Calu3 (cell line): ENCODE measurements around the gene ACSBG1. TPM values are rescaled to one million over a fixed set of nuclear protein-coding genes. Genes with fewer than 3 reads are reported as not detected.

Source experiments
- BruUV-seq: library from RNA; stranded (reverse); fragments of 400-500 nt; replicated peaks from 2 replicates; lab custom pipeline; 2021; lab: Mats Ljungman, UMichigan
- CTCF ChIA-PET: fragments of 300-600 bp; sonication (Branson Sonifier 250); formaldehyde crosslinking; loops from one replicate; lab custom pipeline; 2022; ENCODE audit warnings: antibody characterized with exemption; lab: Charles Lee
- DNase-seq: peaks from one replicate; pipeline ENCODE4 v3.0.0; 2022
- H3K27ac Mint-ChIP-seq: one replicate; pipeline ENCODE4 v1.8.0; 2022; ENCODE audit warnings: mixed read lengths; ENCODE audit not compliant: unreplicated experiment
- H3K27me3 Mint-ChIP-seq: one replicate; pipeline ENCODE4 v1.8.0; 2022; ENCODE audit warnings: mixed read lengths; ENCODE audit not compliant: unreplicated experiment
- H3K36me3 Mint-ChIP-seq: one replicate; pipeline ENCODE4 v1.8.0; 2022; ENCODE audit warnings: mild to moderate bottlenecking, moderate library complexity, mixed read lengths; ENCODE audit not compliant: insufficient read depth, unreplicated experiment
- H3K4me1 Mint-ChIP-seq: one replicate; pipeline ENCODE4 v1.8.0; 2022; ENCODE audit warnings: mild to moderate bottlenecking, low read depth, mixed read lengths; ENCODE audit not compliant: unreplicated experiment
- H3K4me3 Mint-ChIP-seq: one replicate; pipeline ENCODE4 v1.8.0; 2022; ENCODE audit warnings: mild to moderate bottlenecking, low read depth, moderate library complexity, mixed read lengths; ENCODE audit not compliant: unreplicated experiment
- H3K9me3 Mint-ChIP-seq: one replicate; pipeline ENCODE4 v1.8.0; 2022; ENCODE audit warnings: low read depth, mixed read lengths; ENCODE audit not compliant: unreplicated experiment
- CTCF ChIP-seq: fragments of 200-600 bp; IDR thresholded peaks from one replicate; pipeline ENCODE4 v1.8.0; 2022; ENCODE audit warnings: antibody characterized with exemption; ENCODE audit not compliant: unreplicated experiment
- intact Hi-C: fragments of 100-400 bp; cut with micrococcal nuclease; formaldehyde crosslinking; loops from one replicate; pipeline ENCODE4 v1.10.0; 2022; ENCODE audit not compliant: unreplicated experiment
- total RNA-seq: library from RNA; stranded (reverse); gene quantifications from 2 replicates; pipeline ENCODE4 v1.2.3, GENCODE V29; 2022

The ACSBG1 gene
- total RNA-seq, 1 experiment from 2014 or later, result 0.45 TPM

GRCh38 chr15:78259232-78259631, 24.9 kb upstream of the ACSBG1 start:
- CTCF ChIA-PET, result interaction anchor here (1.2 kb wide), 1 partner anchor 50 kb away, joined by 3 read pairs; no protein-coding TSS in a partner anchor
- no TSS peak for BruUV-seq
- no peak for TF ChIP-seq CTCF
- no peaks in the 10 kb centered on the region for H3K27me3 Mint-ChIP-seq
- H3K36me3 Mint-ChIP-seq, result peaks cover 13% of the 10 kb centered on the region
- DNase-seq, result peak; percentile 58
- intact Hi-C loops, result no loop called here
- no peaks in the 10 kb centered on the region for H3K9me3 Mint-ChIP-seq
- no peak overlapping the region for H3K4me3 Mint-ChIP-seq
- H3K4me1 Mint-ChIP-seq, result peaks cover 23% of the 10 kb centered on the region
- H3K27ac Mint-ChIP-seq, result no peak overlapping the region

GRCh38 chr15:78257681-78258080, 23.3 kb upstream of the ACSBG1 start:
- intact Hi-C loops, result no loop called here
- Mint-ChIP-seq H3K27ac (no peak overlapping the region), H3K4me3 (no peak overlapping the region), H3K9me3 (no peaks in the 10 kb centered on the region), H3K36me3 (no peaks in the 10 kb centered on the region), H3K27me3 (no peaks in the 10 kb centered on the region), H3K4me1 (peaks cover 23% of the 10 kb centered on the region)
- no TSS peak for BruUV-seq
- CTCF ChIA-PET, result no interaction called here
- no peak for TF ChIP-seq CTCF
- no peak for DNase-seq

- H3K4me1 Mint-ChIP-seq, result peaks cover 23% of the 10 kb centered on the region
- CTCF ChIA-PET, result no interaction called here
- no peak overlapping the region for H3K27ac Mint-ChIP-seq
- no peak overlapping the region for H3K4me3 Mint-ChIP-seq
- H3K9me3 Mint-ChIP-seq, result no peaks in the 10 kb centered on the region
- intact Hi-C loops, result no loop called here
- no TSS peak for BruUV-seq
- H3K27me3 Mint-ChIP-seq, result no peaks in the 10 kb centered on the region
- no peaks in the 10 kb centered on the region for H3K36me3 Mint-ChIP-seq
- no peak for DNase-seq
- TF ChIP-seq CTCF, result no peak
Measured at GRCh38 chr15:78256044-78256437, 21.7 kb upstream of the ACSBG1 start.

GRCh38 chr15:78255421-78256043, 21.2 kb upstream of the ACSBG1 start:
- no peaks in the 10 kb centered on the region for H3K27me3 Mint-ChIP-seq
- no peaks in the 10 kb centered on the region for H3K9me3 Mint-ChIP-seq
- H3K4me1 Mint-ChIP-seq, result peaks cover 21% of the 10 kb centered on the region
- no peaks in the 10 kb centered on the region for H3K36me3 Mint-ChIP-seq
- intact Hi-C loops, result no loop called here
- no peak for DNase-seq
- TF ChIP-seq CTCF, result no peak
- H3K27ac Mint-ChIP-seq, result no peak overlapping the region
- CTCF ChIA-PET, result interaction anchor here (0.5 kb wide), 1 partner anchor 189 kb away, joined by 3 read pairs; no protein-coding TSS in a partner anchor
- no TSS peak for BruUV-seq
- H3K4me3 Mint-ChIP-seq, result no peak overlapping the region
